Measurements from ENCODE around the gene EID2.

GRCh38 chr19:39533003-39533512 lies 6.9 kb downstream of the EID2 start:
- no peak for TF ChIP-seq CTCF (IDR thresholded peaks at IDR 0.05)
- TF ChIP-seq POLR2A (IDR thresholded peaks at IDR 0.05) = no peak
- TF ChIP-seq POLR2AphosphoS5 (IDR thresholded peaks at IDR 0.05; ENCODE audit: insufficient read depth in 1 of 2, low read depth in 1 of 2) = no peak

All from vagina (tissue), 2 donors.